ENCODE results near the gene TAS2R46. TPM values are rescaled to one million over a fixed set of nuclear protein-coding genes. Genes with fewer than 3 reads are reported as not detected.
A peak's percentile ranks its signal among the peaks of the same experiment; 100 is the strongest.

TAS2R46 gene
- total RNA-seq, 1 donor from 2014 or later: 0.33 TPM

DNA sequence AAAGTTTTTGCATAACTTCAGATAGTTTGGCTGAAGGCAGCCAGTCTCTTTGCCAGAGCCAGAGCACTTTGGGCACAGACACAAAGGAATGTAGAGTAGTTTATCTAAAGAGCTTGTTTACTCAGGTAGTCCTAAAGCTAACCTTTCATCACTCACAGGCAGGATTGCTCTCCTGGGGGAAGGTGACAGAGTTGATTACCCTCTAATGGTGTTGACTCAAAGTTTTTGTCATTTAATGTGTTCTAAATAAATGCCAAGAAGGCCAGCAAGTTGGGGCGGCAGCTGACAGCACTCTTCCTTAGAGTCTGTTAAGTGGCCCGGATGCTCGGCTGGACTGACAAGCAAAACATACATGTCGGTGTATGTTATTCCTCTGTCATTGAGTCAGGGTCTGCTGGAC is 9.3 kb upstream of the TAS2R46 start:
- TF ChIP-seq, protein P1, sequence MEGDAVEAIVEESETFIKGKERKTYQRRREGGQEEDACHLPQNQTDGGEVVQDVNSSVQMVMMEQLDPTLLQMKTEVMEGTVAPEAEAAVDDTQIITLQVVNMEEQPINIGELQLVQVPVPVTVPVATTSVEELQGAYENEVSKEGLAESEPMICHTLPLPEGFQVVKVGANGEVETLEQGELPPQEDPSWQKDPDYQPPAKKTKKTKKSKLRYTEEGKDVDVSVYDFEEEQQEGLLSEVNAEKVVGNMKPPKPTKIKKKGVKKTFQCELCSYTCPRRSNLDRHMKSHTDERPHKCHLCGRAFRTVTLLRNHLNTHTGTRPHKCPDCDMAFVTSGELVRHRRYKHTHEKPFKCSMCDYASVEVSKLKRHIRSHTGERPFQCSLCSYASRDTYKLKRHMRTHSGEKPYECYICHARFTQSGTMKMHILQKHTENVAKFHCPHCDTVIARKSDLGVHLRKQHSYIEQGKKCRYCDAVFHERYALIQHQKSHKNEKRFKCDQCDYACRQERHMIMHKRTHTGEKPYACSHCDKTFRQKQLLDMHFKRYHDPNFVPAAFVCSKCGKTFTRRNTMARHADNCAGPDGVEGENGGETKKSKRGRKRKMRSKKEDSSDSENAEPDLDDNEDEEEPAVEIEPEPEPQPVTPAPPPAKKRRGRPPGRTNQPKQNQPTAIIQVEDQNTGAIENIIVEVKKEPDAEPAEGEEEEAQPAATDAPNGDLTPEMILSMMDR (IDR thresholded peaks at IDR 0.05; ENCODE audit: insufficient read depth, low read length, poor library complexity, severe bottlenecking): no peak
- no peak overlapping the region for H3K4me3 ChIP-seq (ENCODE audit: low read depth, low read length)
- no peaks in the 10 kb centered on the region for H3K27me3 ChIP-seq (ENCODE audit: control insufficient read depth, insufficient read depth, low read length)
- no peak for DNase-seq (ENCODE audit: low read depth)
- H3K36me3 ChIP-seq (ENCODE audit: control insufficient read depth, insufficient read depth, low read length): no peaks in the 10 kb centered on the region

DNA sequence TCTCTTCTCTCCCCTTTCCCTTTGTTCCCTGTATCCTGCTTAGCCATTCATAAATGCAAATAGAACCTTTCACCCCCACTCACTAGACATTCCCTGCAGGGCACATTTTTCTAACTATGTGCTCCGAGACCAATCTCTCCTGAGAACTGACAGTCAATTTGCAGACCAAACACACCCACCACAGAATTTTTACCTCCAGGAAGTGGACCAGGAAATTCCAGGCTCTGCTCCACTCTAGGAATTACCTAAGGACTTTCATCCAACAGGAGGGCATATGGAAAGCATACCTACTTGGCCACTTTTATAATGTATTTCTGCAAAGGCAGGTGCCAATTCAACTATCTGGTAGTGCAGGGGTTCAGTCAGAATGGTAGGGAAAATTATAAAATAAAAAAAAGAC is 8.9 kb upstream of the TAS2R46 start:
- TF ChIP-seq, protein P1 (IDR thresholded peaks at IDR 0.05; ENCODE audit: insufficient read depth, low read length, poor library complexity, severe bottlenecking): no peak

DNA sequence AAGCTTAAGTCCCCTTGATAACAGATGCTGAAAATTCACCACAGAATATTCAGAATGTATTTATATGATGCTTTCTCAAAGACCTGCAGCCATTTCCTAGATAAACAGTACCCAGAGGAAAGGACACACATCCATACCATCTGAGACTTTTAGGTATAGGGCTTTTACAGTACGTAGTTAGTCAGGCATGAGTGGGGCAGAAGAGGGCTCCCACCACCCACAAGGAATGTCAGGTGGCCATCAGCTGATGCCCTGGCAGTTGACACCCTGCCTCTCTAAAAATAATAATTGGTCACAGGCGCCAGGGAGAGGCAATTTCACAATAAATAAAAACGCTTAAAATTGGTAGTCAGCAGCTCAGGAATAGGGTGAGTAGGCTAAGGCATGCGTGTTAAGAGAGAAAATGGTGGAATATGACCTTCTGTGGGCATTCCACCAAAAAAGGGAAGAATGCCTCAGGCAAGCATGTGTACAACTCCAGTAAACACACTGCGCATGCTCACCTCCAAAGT is 7.8 kb upstream of the TAS2R46 start:
- no peak overlapping the region for H3K4me3 ChIP-seq (ENCODE audit: low read depth, low read length)
- TF ChIP-seq, protein P1 (IDR thresholded peaks at IDR 0.05; ENCODE audit: insufficient read depth, low read length, poor library complexity, severe bottlenecking): no peak
- DNase-seq (ENCODE audit: low read depth): no peak
- H3K36me3 ChIP-seq (ENCODE audit: control insufficient read depth, insufficient read depth, low read length): no peaks in the 10 kb centered on the region
- H3K27me3 ChIP-seq (ENCODE audit: control insufficient read depth, insufficient read depth, low read length): no peaks in the 10 kb centered on the region

More for the DNA sequence above, 8.9 kb upstream of the TAS2R46 start:
- Histone ChIP-seq H3K4me3 (ENCODE audit: low read depth, low read length) (no peak overlapping the region), H3K36me3 (ENCODE audit: control insufficient read depth, insufficient read depth, low read length) (no peaks in the 10 kb centered on the region), H3K27me3 (ENCODE audit: control insufficient read depth, insufficient read depth, low read length) (no peaks in the 10 kb centered on the region)
- DNase-seq (ENCODE audit: low read depth): no peak

DNA sequence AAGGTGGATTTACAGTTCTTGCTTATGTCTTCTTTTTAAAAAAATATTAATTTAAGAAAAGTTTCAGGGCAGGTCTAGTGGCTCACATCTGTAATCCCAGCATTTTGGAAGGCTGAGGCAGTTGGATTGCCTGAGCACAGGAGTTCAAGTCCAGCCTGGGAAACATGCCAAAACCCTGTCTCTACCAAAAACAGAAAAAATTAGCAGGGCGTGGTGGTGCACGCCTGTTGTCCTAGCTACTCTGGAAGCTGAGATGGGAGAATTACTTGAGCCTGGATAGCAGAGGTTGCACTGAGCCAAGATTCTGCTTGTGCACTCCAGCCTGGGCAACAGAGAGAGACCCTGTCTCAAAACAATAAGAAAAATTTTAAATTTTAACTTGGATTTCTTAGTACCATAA is 5.4 kb upstream of the TAS2R46 start:
- DNase-seq (ENCODE audit: low read depth): no peak
- TF ChIP-seq, protein P1 (IDR thresholded peaks at IDR 0.05; ENCODE audit: insufficient read depth, low read length, poor library complexity, severe bottlenecking): no peak
- Histone ChIP-seq H3K4me3 (ENCODE audit: low read depth, low read length) (no peak overlapping the region), H3K36me3 (ENCODE audit: control insufficient read depth, insufficient read depth, low read length) (no peaks in the 10 kb centered on the region), H3K27me3 (ENCODE audit: control insufficient read depth, insufficient read depth, low read length) (no peaks in the 10 kb centered on the region)

DNA sequence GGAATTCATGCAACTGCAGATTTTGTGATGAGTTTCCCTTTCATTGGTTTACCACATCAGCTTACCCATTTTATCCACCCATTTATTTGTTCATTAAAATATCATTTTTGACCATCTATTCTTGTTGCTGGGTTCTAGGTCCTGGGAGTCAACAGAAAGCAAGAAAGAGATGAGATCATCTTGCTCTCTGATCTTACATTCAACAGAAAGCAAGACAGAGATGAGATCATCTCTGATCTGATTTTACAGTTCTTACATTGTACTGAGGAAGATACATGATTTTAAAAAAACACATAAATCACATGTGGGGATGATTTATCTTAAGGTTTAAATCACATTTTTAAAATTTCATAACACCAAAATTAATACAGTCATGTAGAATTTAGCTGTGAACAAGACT is 2.3 kb downstream of the TAS2R46 start:
- Histone ChIP-seq H3K4me3 (ENCODE audit: low read depth, low read length) (no peak overlapping the region), H3K27me3 (ENCODE audit: control insufficient read depth, insufficient read depth, low read length) (no peaks in the 10 kb centered on the region), H3K36me3 (ENCODE audit: control insufficient read depth, insufficient read depth, low read length) (no peaks in the 10 kb centered on the region)
- TF ChIP-seq, protein P1 (IDR thresholded peaks at IDR 0.05; ENCODE audit: insufficient read depth, low read length, poor library complexity, severe bottlenecking): no peak
- peak; percentile 1 for DNase-seq (ENCODE audit: low read depth)

DNA sequence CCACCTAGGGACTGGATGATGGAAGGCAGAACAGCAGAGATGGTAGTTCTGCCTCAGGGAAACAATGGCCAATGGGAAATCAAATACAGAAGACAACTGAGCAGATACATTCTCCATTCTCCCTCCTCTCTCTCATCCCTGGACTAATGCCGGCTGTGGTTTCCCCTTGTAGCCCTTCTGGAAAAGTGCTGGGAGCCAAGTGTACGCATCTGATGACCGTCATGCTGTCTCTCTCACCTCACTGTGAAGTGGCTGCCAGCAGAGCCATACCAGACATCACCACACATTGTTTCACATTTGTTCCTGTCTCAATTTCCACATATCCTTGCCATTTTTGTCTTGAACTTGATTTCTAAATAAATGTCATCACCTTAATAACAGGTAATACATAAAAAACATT is 3.1 kb downstream of the TAS2R46 start:
- no peaks in the 10 kb centered on the region for H3K27me3 ChIP-seq (ENCODE audit: control insufficient read depth, insufficient read depth, low read length)
- H3K4me3 ChIP-seq (ENCODE audit: low read depth, low read length): no peak overlapping the region
- TF ChIP-seq, protein P1 (IDR thresholded peaks at IDR 0.05; ENCODE audit: insufficient read depth, low read length, poor library complexity, severe bottlenecking): no peak
- H3K36me3 ChIP-seq (ENCODE audit: control insufficient read depth, insufficient read depth, low read length): no peaks in the 10 kb centered on the region
- DNase-seq (ENCODE audit: low read depth): no peak
